ENCODE measurements around the gene ADAMTS2. TPM values are rescaled to one million over a fixed set of nuclear protein-coding genes. Genes with fewer than 3 reads are reported as not detected.

Gene ADAMTS2
- total RNA-seq, 2 experiments from 2014 or later, result not detected

- CTCF ChIA-PET, result interaction anchor here (0.9 kb wide), 1 partner anchor 12 kb away, joined by 3 read pairs; no protein-coding TSS in a partner anchor
- peaks cover 13% of the 10 kb centered on the region for H3K27me3 Mint-ChIP-seq (ENCODE audit: low read depth)
- no peaks in the 10 kb centered on the region for H3K4me1 Mint-ChIP-seq (ENCODE audit: low read depth)
- H3K27ac Mint-ChIP-seq, result no peak overlapping the region
- intact Hi-C loops (cut with micrococcal nuclease), result no loop called here
- no peak for DNase-seq
- no peak overlapping the region for H3K4me3 Mint-ChIP-seq
- no peaks in the 10 kb centered on the region for H3K36me3 Mint-ChIP-seq (ENCODE audit: low read depth)
- H3K9me3 Mint-ChIP-seq, result no peaks in the 10 kb centered on the region
Observed at GRCh38 chr5:179336126-179336870, 9.0 kb downstream of the ADAMTS2 start.

GRCh38 chr5:179333796-179334761 is 11.2 kb downstream of the ADAMTS2 start:
- H3K4me3 Mint-ChIP-seq, result no peak overlapping the region
- peaks cover 11% of the 10 kb centered on the region for H3K27me3 Mint-ChIP-seq (ENCODE audit: low read depth)
- H3K36me3 Mint-ChIP-seq (ENCODE audit: low read depth), result no peaks in the 10 kb centered on the region
- H3K9me3 Mint-ChIP-seq, result no peaks in the 10 kb centered on the region
- CTCF ChIA-PET, result no interaction called here
- intact Hi-C loops (cut with micrococcal nuclease), result no loop called here
- H3K4me1 Mint-ChIP-seq (ENCODE audit: low read depth), result no peaks in the 10 kb centered on the region
- no peak overlapping the region for H3K27ac Mint-ChIP-seq
- DNase-seq, result no peak

GRCh38 chr5:179332741-179333290 is 12.4 kb downstream of the ADAMTS2 start:
- H3K9me3 Mint-ChIP-seq, result no peaks in the 10 kb centered on the region
- no peak overlapping the region for H3K4me3 Mint-ChIP-seq
- no peaks in the 10 kb centered on the region for H3K36me3 Mint-ChIP-seq (ENCODE audit: low read depth)
- CTCF ChIA-PET, result no interaction called here
- H3K4me1 Mint-ChIP-seq (ENCODE audit: low read depth), result no peaks in the 10 kb centered on the region
- no peak overlapping the region for H3K27ac Mint-ChIP-seq
- DNase-seq, result no peak
- peaks cover 11% of the 10 kb centered on the region for H3K27me3 Mint-ChIP-seq (ENCODE audit: low read depth)
- intact Hi-C loops (cut with micrococcal nuclease), result no loop called here

GRCh38 chr5:179331591-179332375 is 13.5 kb downstream of the ADAMTS2 start:
- intact Hi-C loops (cut with micrococcal nuclease), result no loop called here
- peaks cover 15% of the 10 kb centered on the region for H3K27me3 Mint-ChIP-seq (ENCODE audit: low read depth)
- H3K4me1 Mint-ChIP-seq (ENCODE audit: low read depth), result no peaks in the 10 kb centered on the region
- no peaks in the 10 kb centered on the region for H3K36me3 Mint-ChIP-seq (ENCODE audit: low read depth)
- no peaks in the 10 kb centered on the region for H3K9me3 Mint-ChIP-seq
- CTCF ChIA-PET, result interaction anchor here (0.7 kb wide), 1 partner anchor 90 kb away, joined by 3 read pairs; no protein-coding TSS in a partner anchor
- H3K27ac Mint-ChIP-seq, result no peak overlapping the region
- no peak overlapping the region for H3K4me3 Mint-ChIP-seq
- no peak for DNase-seq

- Mint-ChIP-seq H3K9me3 (no peaks in the 10 kb centered on the region), H3K4me1 (ENCODE audit: low read depth) (no peaks in the 10 kb centered on the region)
Observed at GRCh38 chr5:179330186-179330900, 14.9 kb downstream of the ADAMTS2 start.

GRCh38 chr5:179328291-179328690 is 17.0 kb downstream of the ADAMTS2 start:
- Mint-ChIP-seq H3K27me3 (ENCODE audit: low read depth) (peaks cover 17% of the 10 kb centered on the region), H3K4me3 (no peak overlapping the region), H3K27ac (no peak overlapping the region), H3K36me3 (ENCODE audit: low read depth) (no peaks in the 10 kb centered on the region), H3K4me1 (ENCODE audit: low read depth) (no peaks in the 10 kb centered on the region), H3K9me3 (no peaks in the 10 kb centered on the region)
- intact Hi-C loops (cut with micrococcal nuclease), result no loop called here
- CTCF ChIA-PET, result no interaction called here
- DNase-seq, result no peak

More at GRCh38 chr5:179330186-179330900, 14.9 kb downstream of the ADAMTS2 start:
- DNase-seq, result no peak
- no peak overlapping the region for H3K27ac Mint-ChIP-seq
- H3K36me3 Mint-ChIP-seq (ENCODE audit: low read depth), result no peaks in the 10 kb centered on the region
- CTCF ChIA-PET, result no interaction called here
- H3K4me3 Mint-ChIP-seq, result no peak overlapping the region
- intact Hi-C loops (cut with micrococcal nuclease), result no loop called here
- H3K27me3 Mint-ChIP-seq (ENCODE audit: low read depth), result peaks cover 18% of the 10 kb centered on the region

GRCh38 chr5:179327021-179327735 is 18.1 kb downstream of the ADAMTS2 start:
- Mint-ChIP-seq H3K9me3 (no peaks in the 10 kb centered on the region), H3K27ac (no peak overlapping the region), H3K4me1 (ENCODE audit: low read depth) (no peaks in the 10 kb centered on the region), H3K4me3 (no peak overlapping the region), H3K36me3 (ENCODE audit: low read depth) (no peaks in the 10 kb centered on the region), H3K27me3 (ENCODE audit: low read depth) (peaks cover 14% of the 10 kb centered on the region)
- no peak for DNase-seq
- CTCF ChIA-PET, result no interaction called here
- intact Hi-C loops (cut with micrococcal nuclease), result no loop called here

- Mint-ChIP-seq H3K27me3 (ENCODE audit: low read depth) (peaks cover 17% of the 10 kb centered on the region), H3K9me3 (no peaks in the 10 kb centered on the region), H3K27ac (no peak overlapping the region), H3K4me3 (no peak overlapping the region), H3K4me1 (ENCODE audit: low read depth) (no peaks in the 10 kb centered on the region), H3K36me3 (ENCODE audit: low read depth) (no peaks in the 10 kb centered on the region)
- CTCF ChIA-PET, result no interaction called here
- DNase-seq, result no peak
- intact Hi-C loops (cut with micrococcal nuclease), result no loop called here
Observed at GRCh38 chr5:179326122-179326927, 18.9 kb downstream of the ADAMTS2 start.

- intact Hi-C loops (cut with micrococcal nuclease), result no loop called here
- CTCF ChIA-PET, result no interaction called here
- no peaks in the 10 kb centered on the region for H3K4me1 Mint-ChIP-seq (ENCODE audit: low read depth)
Observed at GRCh38 chr5:179325296-179326031, 19.8 kb downstream of the ADAMTS2 start.

GRCh38 chr5:179324760-179325295 is 20.4 kb downstream of the ADAMTS2 start:
- no peaks in the 10 kb centered on the region for H3K36me3 Mint-ChIP-seq (ENCODE audit: low read depth)
- intact Hi-C loops (cut with micrococcal nuclease), result no loop called here
- DNase-seq, result no peak
- no peak overlapping the region for H3K27ac Mint-ChIP-seq
- CTCF ChIA-PET, result interaction anchor here (0.9 kb wide), 1 partner anchor 11 kb away, joined by 3 read pairs; no protein-coding TSS in a partner anchor
- H3K27me3 Mint-ChIP-seq (ENCODE audit: low read depth), result peaks cover 17% of the 10 kb centered on the region
- H3K4me3 Mint-ChIP-seq, result no peak overlapping the region
- no peaks in the 10 kb centered on the region for H3K4me1 Mint-ChIP-seq (ENCODE audit: low read depth)
- no peaks in the 10 kb centered on the region for H3K9me3 Mint-ChIP-seq

More at GRCh38 chr5:179325296-179326031, 19.8 kb downstream of the ADAMTS2 start:
- no peaks in the 10 kb centered on the region for H3K36me3 Mint-ChIP-seq (ENCODE audit: low read depth)
- DNase-seq, result no peak
- no peak overlapping the region for H3K4me3 Mint-ChIP-seq
- no peaks in the 10 kb centered on the region for H3K9me3 Mint-ChIP-seq
- no peak overlapping the region for H3K27ac Mint-ChIP-seq
- H3K27me3 Mint-ChIP-seq (ENCODE audit: low read depth), result peaks cover 17% of the 10 kb centered on the region

Data from activated naive CD4-positive, alpha-beta T cell treated with anti-CD3 and anti-CD28 coated beads for 36 hours (primary cell).